HG02759 (cell line): Measurements from ENCODE around the gene SRSF9.
A peak's percentile ranks its signal among the peaks of the same experiment; 100 is the strongest.

Source experiments
- ATAC-seq: cut with Tn5 transposase; IDR thresholded peaks from one replicate; pipeline ENCODE4 v1.9.1; 2021; ENCODE audit warnings: mild to moderate bottlenecking, moderate library complexity; ENCODE audit not compliant: unreplicated experiment

The SRSF9 gene

GRCh38 chr12:120483621-120484020 is 14.1 kb upstream of the SRSF9 start:
- ATAC-seq, result no peak

DNA sequence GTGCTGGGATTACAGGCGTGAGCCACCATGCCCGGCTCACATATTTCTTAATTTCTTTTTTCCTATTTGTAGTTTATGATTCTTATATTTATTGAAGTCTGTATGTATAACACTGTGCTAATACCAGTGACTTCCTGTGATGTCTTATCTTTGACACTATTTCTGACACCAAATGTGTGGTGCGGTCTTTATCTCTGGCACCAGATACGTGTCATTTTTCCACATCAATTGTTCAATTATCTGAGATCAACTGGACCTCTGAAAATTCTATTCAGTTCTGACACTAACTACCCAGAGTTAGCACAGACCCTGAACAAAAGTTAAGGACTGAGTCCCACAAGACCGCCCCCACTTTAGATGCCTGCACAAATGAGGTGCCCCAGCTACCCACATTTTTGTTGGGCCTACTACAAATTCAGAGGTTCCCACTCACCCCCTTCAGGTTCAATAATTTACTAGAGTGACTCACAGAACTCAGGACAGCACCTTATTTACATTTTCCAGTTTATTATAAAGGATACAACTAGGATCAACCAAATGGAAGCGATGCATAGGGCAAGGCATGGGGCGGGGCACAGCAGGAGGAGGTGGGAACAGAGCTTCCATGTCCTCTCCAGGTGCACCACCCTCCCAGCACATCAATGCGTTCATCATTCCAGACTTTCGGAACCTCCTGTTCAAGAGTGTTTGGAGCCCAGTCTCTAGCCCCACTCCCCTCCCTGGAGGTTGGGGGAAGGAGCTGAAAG is 11.6 kb upstream of the SRSF9 start:
- ATAC-seq, result no peak

DNA sequence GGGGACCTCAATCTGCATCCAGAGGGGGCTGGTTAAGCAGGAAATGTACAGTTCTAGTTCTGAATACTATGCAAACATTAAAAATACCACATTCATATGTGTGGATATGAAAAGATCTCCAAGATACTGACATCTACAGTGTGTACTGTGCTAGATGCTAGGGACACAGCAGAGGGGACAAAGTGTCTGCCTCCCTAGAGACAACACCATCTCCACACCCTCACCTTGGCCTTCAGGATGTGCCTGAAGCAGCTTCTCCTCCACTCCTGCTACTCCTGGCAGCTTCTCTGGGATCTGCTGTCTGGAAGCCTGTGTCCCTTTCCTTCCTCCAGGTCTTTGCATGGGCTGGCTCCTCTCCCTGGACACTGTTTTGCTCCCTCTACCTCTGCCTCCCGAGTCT is 10.7 kb upstream of the SRSF9 start:
- no peak for ATAC-seq

DNA sequence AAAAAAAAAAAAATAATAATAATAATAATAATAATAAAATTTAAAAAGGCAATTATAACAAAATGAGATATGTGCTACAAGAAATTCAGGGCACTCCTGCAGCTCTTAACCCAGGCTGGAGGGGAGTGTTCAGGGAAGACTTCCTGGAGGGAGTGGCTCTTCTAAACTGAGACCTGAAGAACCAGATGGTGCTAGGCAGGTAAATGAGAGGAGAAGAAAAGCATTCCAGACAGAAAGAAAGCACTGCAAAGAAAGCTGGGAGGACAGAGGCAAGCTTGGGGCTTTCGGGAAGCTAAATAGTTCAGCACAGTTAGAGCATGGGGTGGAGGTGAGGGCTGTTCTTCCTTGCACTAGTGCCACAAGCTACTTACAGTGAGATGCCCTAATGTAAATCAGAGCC is 9.9 kb upstream of the SRSF9 start:
- ATAC-seq, result no peak

DNA sequence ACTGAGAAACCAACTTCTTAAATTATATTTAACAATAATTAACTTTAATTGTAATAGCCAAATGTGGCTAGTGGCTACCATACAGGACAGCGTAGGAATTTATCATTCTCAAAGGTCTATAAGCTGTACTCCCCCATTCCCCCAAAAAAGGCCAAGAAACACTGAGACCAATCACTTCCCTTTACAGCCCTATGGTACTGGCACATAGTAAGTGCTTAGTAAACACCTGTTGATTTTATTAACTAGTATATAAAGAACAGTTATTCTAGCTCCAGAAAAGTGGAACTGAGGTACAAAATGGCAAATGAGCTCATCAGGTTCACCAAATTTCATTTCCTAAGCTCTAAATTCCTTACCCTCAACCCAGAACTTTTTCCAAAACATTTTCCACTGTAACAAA is 6.1 kb upstream of the SRSF9 start:
- no peak for ATAC-seq

GRCh38 chr12:120474616-120474960 is 5.0 kb upstream of the SRSF9 start:
- no peak for ATAC-seq

- ATAC-seq, result no peak
These were observed 4.5 kb upstream of the SRSF9 start for GRCh38 chr12:120473807-120474615.

GRCh38 chr12:120472521-120472920 is 3.0 kb upstream of the SRSF9 start:
- ATAC-seq, result no peak

DNA sequence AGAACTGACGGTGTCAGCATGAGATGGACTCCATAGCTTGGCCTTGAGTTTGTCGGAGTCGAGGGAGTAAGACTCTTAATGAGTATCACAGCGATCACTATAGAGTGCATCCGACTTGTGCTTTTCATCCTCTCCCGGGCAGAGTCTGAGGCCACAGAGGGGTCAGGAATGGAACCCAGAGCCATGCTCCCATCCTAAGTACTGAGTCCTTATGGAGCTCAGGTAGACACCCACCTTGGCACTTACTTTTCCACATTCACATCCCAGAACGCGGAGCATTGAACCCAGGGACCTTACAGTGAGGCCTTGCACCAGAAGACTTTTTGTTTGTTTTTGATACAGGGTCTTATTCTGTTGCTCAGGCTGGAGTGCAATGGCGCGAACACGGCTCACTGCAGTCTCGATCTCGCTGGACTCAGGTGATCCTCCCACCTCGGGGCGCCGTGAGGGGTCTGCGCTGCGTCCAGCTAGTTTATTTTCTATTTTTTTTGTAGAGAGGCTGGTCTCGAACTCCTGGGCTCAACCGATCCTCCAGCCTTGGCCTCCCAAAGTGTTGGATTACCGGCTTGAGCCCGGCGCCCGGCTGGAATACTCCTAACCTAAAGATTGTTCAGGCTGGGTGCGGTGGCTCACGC is 719 bp upstream of the SRSF9 start:
- ATAC-seq, result no peak

DNA sequence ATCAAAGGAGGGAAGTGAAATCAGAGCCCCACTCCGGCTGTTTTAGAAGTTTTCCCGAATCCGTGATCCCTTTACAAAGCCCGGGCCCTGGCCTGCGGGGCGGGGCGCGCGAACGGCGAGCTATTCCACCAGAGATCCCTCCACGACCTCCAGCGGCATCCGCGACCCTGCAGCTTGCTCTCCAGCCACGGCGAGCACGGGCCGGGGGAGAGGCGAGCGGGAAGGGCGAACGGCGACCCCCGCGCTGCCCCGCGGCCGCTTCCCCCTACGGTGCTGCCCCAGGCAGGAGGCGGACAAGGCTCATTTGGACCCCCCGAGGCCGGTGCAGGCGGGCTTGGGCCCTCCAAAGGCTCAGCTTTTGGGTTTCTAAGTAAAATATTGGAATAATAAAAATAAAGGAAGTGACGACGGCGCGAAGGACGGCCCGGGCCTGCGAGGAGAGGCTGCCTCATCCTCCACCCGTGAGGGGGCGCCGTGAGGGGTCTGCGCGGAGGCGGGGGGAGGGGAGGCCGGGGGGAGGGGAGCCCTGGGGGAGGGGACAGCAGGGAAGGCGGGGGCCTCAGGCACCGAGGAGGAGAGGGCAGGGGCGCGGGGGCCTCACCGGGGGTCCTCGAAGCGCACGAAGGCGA is 613 bp downstream of the SRSF9 start:
- ATAC-seq, result peak; percentile 30

DNA sequence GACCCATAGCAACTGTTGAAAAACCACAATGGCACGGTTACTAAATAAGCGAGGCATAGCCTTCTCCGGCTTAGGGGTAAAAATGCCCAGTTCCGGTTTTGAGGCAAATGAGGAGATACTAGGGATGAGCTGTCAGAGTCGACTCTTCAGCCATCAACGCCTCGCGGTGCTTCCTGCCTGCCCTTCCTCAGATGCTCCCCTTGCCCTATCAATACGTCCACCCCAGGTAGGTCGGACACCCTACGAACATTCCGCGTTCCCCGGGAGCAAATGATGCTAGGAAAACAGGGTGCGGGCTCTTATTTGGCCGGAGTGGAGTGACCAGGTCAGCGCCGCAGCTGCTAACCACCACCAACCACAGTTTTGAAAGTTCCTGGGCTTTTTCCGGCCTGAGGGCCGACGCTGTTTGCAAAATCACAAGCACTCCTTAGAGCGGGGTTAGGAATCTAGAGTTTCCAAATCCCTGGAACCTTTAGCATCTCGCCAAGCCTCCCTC is 1.2 kb downstream of the SRSF9 start:
- peak; percentile 14 for ATAC-seq

DNA sequence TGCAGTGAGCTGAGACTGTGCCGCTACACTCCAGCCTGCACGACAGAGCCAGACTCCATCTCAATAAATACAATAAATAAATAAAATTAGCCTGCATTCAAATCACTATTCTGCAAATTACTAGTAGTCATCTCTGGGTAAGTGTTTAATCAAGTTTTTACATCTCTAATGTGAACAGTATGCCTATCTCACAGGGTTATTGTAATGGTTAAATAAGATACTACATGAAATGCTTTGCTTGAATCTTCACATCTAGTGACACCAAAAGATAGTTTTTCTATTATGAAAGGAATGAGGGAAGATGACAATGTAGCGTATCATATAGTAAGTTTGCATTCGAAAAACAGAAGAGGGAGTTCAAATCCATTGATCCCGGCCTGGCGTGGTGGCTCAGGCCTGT is 2.1 kb downstream of the SRSF9 start:
- ATAC-seq, result no peak

GRCh38 chr12:120466560-120467315 is 2.8 kb downstream of the SRSF9 start:
- ATAC-seq, result no peak

DNA sequence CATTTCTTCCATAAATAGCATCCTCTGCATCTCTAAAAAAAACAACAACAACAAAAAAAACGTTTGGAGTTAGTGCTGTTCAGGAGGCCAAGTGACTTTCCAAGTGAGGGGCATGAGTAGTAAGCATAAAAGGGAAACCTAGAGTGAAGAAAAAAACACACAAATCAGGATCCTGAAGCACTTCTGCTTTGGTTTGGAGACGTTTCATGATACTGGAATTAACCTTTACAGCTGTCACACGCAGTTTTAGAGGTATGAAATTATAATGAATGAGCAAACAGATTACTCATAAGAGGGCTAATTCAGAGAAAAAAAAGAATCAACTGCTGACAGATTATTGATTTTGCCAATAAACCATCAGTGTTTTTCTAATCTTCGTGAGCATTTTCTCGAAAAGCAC is 3.8 kb downstream of the SRSF9 start:
- ATAC-seq, result no peak

DNA sequence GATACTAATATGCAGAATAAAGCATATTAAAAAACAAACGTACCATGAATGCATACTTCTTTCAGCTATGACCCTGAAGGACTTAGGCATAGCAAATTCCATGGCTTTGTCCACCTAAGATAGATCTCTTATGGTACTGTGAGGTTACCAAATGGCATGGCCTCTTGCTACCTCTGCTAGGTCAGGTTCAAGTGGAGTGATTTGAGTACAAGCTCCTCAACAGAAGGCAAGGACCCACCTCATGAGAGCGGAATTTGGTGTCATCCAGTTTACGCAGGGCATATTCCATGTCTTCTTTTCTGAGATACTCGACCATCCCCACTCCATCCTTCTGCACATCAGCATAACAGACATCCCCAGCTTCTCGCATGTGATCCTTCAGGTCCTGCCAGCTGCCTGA is 5.8 kb downstream of the SRSF9 start:
- ATAC-seq, result no peak

- ATAC-seq, result no peak
These were observed 7.4 kb downstream of the SRSF9 start for GRCh38 chr12:120462099-120462640.

GRCh38 chr12:120460157-120460556 is 9.4 kb downstream of the SRSF9 start:
- ATAC-seq, result no peak

DNA sequence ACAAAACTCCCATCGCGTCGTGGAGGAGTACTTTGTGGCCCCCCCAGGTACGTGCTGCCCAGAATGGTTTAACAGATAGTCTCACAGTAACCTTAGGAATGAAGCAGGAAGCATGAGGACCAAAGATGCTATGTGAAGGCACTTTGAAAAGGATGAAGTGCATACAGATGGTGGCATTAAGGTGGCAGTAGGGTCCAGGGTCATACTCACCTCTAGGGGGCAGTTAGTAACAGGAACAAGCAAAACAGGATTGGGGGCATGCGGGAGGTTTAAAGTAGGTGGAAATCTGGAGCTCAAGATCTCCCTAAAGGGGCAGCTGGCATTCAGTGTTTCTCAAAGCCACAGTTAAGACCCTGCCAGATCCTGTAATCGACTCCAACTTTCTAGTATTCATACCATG is 12.4 kb downstream of the SRSF9 start:
- no peak for ATAC-seq

- no peak for ATAC-seq
These were observed 14.2 kb downstream of the SRSF9 start for GRCh38 chr12:120455302-120455701.

- ATAC-seq, result no peak
These were observed 15.6 kb downstream of the SRSF9 start for GRCh38 chr12:120453977-120454376.
